Germinal center (tissue), 1 donor: ENCODE data around the gene PHTF1.

ENCODE experiments used
- DNase-seq: peaks from one replicate; pipeline ENCODE4 v3.0.0; 2012; ENCODE audit warnings: mixed read lengths, low spot score

PHTF1 gene

DNA sequence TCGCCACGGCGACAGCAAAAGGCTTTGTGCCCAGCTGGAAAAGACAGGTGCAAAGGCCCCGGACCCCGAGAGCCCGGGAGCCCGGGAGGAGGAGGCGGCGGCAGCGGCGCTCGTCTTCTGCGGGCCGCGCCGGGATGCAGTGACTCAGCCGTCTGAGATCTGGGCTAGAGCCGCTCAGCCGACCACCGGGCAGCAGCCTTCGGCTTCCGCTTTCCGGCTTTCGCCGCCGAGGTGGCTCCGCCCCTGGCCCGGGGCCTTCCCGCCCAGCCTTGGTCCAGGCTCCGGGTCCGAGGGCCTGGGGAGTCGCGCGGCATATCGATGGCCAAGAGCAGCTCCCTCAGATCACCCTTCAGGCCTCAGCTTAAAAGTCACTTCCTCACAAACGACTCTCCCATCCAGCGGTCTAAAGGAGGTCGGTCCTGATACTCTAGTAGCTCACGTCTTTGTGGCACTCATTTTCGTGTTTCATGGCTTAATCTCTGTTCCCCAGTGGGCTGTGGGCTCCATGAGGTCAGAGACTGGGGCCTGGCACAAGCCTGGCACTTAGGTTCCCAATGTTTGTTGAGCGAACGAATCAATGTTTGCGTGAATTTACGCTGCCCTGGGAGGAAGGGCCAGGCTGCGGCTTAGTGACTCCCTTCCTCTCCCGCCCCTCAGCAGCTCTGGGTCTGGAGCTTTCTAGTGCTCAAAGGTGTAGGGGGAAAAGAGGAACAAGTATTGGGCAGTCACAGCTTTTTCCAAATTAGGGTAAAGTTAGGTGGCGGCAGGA, at the start of gene PHTF1:
Gene PHTF1 (minus strand): TSS at position 154 of the 769 bp plus-strand sequence. CDS start 783 bp downstream, outside the sequence.
- DNase-seq, result peak; percentile 75

DNA sequence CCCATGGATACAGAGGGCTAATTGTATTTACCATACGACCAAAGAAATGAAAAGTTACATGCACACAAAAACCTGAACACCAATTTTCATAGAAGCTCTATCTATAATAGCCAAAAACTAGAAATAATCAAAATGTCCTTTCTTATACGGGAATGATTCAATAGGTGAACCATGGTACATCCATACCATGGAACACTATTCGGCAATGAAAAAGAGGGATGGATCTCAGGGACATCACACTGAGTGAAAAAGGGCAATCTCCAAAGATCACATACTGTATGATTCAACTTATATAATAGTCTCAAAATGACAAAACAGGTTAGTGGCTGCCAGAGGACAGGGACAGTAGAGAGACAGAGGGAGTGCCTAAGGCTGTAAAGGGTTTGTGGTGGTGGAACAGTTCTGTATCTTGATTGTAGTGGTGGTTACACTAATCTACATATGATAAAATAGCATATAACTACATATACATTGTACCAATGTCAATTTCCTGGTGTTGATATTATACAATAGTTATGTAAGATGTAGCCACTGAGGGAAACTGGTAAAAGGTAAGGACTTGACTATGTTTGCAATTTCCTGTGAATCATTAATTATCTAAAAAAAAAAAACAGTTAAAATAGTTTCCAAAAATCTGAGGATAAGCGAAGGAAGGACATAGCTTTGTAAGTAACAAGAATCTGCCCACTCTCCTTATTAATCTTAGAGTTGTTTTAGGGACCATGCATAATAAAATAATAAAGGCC, 49.3 kb upstream of the PHTF1 start:
- DNase-seq, result no peak

DNA sequence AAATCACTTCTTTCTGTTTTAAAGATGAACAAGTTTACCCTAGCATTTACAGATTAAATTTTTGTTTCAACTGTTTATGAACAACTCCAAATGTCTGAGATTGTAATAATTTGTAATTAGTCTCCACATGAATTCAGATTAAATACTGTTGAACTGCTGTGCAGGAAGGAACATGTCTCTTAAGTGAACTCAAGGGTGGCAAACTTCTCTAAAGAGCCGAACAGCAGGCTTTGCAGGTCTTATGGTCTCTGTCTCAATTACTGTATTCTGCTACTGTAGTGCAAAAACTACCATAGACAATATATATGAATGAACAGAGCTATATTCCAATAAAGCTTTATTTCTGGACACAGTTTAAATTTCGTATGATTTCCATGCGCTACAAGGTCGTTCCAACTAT, 46.4 kb upstream of the PHTF1 start:
- DNase-seq, result no peak

DNA sequence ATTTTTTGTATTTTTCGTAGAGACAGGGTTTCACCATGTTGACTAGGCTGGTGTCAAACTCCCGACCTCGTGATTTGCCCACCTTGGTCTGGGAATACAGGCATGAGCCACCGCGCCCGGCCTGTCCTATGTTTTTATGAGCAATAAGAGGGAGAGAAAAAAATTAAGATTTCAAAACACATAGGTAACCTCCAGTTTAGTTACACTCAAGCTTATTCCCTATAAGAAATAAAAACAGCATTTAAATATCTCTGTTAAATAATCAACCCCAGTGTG, 45.9 kb upstream of the PHTF1 start:
- DNase-seq, result no peak

DNA sequence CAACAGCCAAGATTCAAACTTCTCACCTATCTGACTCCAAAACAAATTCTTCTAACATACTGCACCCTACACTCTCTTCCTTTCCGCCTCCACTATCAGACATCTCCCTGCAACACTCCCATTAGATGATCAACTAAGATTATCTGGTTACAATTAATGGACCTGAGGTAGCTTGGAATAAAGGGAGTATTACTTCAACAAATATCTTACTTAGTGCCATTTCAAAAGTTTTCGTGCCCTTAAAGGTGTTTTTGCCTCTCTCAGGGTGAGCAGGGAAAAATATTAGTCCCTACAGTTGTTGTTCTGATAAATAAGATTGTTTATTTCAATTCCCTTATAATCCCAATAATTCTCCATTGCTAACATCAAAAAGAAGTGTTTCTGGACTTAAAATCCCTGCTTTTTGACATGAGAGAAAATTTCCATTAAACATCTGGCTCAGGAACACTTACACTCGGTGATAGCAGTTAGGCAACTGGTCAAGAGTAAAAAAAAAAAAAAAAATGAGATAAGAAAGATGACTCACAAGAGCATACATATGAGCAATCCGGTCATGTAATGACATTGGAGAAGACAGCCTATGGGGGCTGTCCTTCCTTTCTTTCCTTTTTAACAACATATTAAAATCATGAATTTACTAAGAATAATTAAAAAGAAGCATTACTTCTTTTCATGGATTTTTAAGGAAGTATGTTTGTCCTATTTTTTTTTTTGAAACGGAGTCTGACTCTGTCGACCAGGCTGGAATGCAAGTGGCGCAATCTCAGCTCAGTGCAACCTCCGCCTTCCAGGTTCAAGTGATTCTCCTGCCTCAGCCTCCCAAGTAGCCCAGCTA, 45.4 kb upstream of the PHTF1 start:
- DNase-seq, result no peak

DNA sequence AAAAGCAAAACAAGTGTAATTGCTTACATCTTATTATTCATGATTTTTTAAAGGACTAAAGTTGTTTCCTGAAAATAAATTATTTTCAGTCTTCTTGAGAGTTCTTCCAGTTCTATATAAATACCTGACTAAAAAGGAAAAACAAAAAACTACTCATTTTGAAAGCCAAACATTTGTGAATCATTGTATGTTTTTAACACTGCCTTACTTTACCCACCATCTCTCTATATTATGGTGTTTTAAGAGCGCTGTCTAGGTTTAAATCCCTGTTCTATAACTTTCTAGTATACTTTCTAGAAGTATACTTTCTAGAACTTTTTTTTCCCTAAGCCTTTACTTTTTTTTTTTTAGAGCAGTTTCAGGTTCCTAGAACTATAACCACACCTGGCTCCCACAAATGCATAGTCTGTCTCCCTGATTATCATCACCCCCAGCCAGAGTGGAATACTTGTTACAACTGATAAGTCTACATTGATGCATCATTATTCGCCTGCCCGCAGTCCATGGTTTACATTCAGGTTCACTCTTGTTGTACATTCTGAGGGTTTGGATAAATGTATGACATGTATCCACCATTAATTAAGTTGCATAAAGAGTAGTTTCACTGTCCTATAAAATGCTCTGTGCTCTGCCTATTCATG, 43.2 kb upstream of the PHTF1 start:
- DNase-seq, result no peak

DNA sequence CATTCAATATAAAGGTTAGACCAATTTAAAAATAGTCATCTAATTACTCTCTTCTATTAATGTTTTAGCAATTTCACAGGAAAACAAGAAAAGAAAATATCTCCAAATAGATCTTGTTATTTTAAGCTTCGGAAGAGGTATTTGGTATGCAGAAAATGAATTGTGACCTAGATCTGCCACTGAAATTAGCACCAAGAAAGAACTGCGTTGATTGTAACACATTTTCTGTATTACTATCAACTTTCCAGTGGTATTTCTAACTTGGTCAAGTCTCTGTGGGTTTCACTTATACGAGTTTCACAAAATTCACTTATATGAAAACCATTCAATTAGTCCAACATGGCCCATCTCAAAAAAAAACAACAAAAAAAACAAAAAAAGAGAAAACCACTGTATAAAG, 41.2 kb upstream of the PHTF1 start:
- no peak for DNase-seq

DNA sequence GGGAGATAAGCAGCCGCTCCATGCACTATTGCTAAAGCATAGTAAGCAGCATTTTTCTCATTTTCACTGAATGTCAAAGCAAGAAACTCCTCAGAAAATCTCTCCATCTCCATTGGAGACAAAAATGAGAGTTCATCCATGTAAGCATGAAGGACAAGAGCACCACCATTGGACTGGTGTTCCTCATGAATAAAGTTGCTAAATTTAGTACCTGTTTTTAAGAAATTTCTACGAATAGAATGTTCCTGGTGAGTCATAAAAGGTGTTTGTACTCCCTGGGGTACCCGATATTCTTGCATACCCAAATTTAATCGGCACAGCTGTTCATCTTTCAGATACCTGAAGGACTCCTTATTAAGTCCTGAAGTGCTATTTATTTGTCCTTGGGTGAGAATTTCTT, 38.2 kb upstream of the PHTF1 start:
- no peak for DNase-seq

DNA sequence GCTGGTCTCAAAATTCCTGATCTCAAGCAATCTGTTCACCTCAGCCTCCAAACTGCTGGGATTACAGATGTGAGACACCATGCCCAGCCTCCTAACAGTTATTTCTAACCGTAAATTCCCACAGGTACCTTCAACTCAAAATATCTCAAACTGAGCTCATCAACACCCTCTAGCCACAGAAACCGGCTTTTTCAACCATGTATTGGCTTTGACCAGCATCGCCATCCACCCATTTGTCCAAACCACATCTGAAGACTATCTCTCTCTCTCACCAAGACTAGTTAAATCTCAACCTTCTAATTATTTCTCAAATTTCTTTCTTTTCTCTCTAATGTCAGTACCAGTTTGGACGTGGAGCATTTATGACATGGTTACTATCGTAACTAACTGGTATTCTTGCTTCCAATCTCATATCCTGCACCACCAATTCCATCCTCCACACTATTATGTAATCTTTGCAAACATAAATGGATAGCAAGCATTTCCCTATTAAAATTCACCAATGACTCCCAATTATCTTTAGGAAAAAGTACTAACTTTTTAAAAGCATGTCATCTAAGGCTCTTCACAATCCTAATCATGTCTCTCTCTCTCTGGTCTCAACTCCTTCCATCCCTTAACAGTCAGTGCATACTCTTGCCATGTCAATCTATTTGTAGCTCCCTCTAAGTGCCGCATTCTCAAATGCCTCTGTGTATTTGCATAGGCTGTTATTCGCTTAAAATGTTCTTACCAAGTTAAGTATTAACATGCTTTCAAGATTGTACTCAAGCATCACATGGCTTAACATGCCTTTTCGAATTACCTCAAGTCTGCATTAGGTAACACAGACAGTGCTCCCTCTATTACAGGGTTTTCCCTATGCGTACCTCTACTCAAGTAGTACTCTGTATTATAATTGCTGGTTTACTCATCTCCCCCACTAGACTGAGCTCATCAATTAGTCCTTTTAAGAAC, 34.9 kb upstream of the PHTF1 start:
- no peak for DNase-seq

DNA sequence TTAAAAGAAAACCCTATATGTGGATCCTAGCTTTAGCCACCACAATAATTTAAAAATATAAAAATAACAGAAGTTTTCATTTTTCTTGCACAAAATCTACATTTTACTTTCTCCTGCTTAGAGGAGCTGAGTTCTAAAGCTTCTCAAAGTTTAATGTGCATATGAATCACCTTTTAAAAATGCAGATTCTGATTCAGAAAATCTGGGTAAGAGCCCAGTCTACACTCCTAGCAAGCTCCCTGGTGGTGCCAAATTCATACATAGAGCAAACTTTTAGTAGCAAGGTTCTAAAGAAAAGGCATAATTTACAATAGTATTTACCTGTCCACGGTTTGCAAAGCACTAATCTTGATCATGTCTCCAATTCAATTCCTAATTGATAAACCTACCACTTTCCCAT, 33.7 kb upstream of the PHTF1 start:
- no peak for DNase-seq

DNA sequence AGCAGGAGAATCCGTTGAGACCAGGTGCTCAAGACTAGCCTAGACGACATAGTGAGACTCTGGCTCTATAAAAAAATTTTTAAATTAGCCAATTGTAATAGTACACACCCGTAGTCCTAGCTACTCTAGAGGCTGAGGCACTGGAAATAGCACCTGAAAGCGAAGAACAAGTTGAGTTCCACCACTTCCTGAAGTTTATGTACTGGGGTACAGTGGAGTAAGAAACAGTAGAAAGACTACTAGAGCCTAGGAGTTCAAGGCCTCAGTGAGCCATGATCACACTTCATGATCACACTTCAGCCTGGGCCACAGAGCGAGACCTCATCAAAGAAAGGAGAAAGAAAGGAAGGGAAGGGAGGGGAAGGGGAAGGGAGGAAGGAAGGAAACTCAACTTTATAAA, 33.2 kb upstream of the PHTF1 start:
- DNase-seq, result no peak

DNA sequence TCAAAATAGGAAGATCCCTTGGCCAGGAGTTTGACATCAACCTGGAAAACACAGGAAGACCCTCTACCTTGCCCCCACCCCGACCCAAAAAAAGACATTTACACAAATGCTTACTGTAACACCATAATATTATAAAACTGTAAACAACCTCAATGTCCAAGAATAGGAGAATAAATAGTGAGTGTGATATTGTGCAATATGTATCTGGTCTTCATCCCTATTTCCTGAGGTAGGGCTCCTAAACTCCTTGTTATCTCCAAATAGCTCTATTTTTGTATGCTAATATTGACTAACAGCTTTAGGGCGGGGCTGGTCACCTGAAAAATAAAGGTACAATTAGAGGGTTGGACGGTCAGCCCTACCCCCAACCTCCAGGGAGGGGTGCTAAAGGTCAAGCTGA, 29.5 kb upstream of the PHTF1 start:
- no peak for DNase-seq

DNA sequence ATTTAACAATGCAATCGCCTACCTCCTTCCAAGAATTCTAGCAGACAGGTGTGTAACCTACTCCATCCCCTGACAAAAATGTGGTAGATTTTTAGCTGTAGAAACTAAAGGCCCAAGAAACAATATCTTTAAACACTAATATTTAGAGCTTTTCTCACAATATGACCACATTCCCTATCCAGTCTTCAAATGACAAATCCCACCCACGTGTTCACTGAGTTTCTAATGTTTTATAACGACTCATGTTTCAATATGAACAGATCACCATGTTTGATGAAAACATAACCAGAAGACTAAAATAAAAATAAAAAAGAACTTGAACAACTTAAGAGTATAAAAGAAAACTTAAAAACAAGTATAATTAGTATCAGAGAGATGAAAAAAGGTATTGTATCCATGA, 28.4 kb upstream of the PHTF1 start:
- DNase-seq, result no peak

DNA sequence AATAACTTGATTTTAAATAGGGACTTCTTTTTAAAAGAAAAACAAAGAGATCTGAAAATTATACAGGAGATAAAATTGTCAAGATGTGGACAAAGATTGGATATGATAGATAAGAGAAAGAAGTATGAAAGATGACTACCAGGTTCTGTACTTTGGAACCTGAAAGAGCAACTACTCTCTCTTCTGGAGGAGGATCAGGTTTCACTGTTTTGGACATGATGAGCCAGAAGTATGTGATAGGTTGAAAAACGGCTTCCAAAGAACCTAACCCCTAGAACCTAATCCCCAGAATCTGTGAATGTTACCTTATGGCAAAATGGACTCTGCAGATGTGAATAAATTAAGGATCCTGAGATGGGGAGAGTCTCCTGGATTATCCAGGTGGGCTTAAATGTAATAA, 26.8 kb upstream of the PHTF1 start:
- no peak for DNase-seq

DNA sequence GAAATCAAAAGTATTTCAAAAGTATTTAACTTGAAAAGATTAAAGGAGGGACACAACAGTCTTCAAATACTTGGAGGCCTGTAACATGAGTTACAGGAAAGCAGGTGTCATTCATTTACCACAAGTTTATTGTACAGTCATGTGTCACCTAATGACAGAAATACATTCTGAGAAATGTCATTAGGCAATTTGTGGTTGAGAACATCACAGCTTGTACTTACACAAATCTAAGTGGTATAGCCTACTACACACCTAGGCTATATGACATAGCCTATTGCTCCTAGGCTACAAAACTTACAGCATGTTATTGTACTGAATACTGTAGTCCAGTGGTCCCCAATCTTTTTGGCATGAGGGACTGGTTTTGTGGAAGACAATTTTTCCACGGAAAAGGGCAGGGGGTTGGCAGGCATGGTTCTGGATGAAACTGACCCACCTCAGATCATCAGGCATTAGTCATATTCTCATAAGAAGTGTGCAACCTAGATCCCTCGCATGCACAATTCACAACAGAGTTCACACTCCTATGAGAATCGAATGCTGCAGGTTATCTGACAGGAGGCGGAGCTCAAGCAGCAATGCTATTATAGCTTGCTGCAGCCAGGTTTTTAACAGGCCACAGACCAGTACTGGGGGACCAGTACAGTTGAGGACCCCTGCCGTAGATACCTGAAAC, 25.0 kb upstream of the PHTF1 start:
- DNase-seq, result no peak

DNA sequence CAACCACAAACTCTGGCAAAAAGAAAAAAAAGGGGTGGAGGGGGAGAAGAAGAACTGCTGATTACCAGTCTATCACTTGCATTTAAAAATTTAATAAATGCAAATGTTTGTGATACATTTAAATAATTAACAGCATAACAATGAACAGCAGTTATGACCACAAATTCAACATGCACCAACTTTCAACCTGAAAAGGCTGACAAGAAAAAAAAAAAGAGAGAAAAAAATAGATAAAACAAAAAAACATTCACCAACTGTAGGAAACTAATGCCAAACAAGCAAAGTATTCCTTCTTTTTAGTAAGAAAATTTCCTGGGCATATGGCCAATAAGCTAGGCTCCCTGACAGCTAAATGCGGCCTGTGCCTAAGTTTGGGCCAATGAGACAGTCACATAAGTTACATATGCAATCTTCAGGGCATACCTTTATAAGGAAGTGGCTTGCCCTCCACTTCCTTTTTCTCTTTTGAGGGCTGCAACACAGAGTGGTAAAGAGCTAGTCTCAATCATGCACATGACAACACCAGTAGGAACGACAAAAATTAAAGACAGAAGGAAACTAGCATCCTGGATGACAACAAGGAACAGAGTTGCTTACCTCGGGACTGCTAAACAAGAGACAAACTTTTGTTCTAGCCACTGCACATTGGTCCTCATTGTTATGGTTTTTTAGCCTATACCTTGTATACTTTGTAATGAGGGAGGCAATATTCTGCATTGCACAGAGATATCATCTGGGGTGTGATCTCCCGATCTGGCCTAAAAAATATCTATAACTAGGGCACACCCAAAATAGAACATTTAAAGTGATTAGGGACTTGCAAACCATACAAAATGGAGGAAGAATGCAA, 24.2 kb upstream of the PHTF1 start:
- peak; percentile 34 for DNase-seq

DNA sequence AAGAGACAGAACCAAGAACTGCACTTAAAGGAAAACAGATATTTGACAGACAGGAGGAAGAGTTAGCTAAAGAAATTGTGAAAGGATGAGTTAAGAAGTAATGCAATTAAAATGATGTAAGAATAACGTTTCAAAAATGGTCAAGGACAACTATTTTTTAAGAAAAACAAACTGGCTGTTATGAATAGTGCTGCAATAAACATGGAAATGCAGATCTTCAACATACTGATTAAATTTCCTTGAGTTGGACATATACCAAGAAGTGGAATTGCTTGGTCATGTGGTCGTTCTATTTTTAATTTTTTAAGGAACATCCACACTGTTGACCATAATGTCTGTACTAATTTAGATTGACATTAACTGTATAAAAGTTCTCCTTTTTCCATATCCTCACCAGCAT, 23.1 kb upstream of the PHTF1 start:
- DNase-seq, result no peak

DNA sequence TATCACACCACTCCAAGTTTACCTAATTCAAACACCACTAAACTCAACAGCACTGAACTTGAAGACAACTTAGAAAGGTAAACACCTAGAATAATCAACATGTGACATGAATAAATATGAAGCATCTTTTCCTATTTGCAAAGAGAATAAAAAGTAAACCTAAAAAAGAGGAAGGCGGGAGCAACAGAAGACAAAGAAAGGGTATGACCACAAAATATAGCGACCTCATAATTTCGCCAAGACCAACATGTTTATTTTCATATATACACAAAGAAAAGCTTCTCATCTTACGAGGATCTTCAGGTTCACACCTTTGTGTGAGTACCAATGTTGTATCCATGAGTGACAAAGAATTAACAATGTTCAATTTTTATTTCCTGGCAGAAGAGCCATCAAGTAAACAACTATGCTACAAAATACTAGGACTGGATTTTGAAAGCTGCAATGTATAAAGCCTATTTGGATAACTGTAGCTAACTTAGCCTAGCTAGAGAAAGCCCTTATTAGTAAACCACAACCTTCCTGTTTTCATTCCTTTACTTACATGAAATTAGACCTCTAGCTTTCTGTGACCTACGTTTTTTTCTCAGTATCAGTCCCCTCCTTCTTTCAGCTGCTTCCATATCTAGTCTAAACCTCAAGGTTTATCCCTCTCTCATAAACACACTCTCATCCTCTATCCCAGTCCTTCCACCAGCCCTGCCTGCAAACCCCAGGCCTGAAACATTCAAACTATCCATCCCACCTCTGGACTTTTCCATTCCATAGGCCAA, 21.3 kb upstream of the PHTF1 start:
- no peak for DNase-seq

DNA sequence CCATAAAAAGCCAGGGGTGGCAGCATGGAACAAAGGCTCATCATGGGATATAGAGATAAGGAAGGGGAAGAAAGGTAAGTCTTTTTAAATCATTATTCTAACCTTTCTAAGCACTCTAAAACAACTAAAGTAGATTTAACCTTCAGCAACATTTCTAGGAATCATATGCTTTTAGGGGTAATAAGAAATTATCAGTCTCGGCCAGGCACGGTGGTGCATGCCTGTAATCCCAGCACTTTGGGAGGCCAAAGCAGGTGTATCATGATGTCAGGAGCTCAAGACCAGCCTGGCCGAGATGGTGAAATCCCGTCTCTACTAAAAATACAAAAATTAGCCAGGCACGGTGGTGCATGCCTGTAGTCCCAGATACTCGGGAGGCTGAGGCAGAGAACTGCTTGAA, 20.3 kb upstream of the PHTF1 start:
- DNase-seq, result no peak
